ENCODE results near the gene GPC2. TPM values are rescaled to one million over a fixed set of nuclear protein-coding genes. Genes with fewer than 3 reads are reported as not detected.
A peak's percentile ranks its signal among the peaks of the same experiment; 100 is the strongest.
"Not testable (repeated sequence)": the region's sequence is repeated elsewhere in the genome, so short reads cannot be mapped to it uniquely, and the experiment has no call there.

GPC2 gene
- polyA plus RNA-seq, 2 of the 4 experiments (the other 2 are of a cell fraction): 1.1 to 2.9 TPM

- FAIRE-seq (no peak), DNase-seq (ENCODE audit: low read depth in 1 of 2, low spot score in 1 of 2) (no peak), ATAC-seq (no peak)
- Histone ChIP-seq H3K4me2 (no peak overlapping the region), H3K9me3 (no peaks in the 10 kb centered on the region), H3K4me1 (no peaks in the 10 kb centered on the region), H3K27ac (no peak overlapping the region), H3K4me3 (no peak overlapping the region)
- ChIA-PET CTCF (interaction anchor here (0.9 to 1.2 kb wide), 4 partner anchors 14 to 74 kb away, joined by 3 to 4 read pairs (median 4); no protein-coding TSS in a partner anchor), POLR2A (no interaction called here)
- TF ChIP-seq, protein P1, sequence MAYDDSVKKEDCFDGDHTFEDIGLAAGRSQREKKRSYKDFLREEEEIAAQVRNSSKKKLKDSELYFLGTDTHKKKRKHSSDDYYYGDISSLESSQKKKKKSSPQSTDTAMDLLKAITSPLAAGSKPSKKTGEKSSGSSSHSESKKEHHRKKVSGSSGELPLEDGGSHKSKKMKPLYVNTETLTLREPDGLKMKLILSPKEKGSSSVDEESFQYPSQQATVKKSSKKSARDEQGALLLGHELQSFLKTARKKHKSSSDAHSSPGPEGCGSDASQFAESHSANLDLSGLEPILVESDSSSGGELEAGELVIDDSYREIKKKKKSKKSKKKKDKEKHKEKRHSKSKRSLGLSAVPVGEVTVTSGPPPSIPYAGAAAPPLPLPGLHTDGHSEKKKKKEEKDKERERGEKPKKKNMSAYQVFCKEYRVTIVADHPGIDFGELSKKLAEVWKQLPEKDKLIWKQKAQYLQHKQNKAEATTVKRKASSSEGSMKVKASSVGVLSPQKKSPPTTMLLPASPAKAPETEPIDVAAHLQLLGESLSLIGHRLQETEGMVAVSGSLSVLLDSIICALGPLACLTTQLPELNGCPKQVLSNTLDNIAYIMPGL (CRISPR knock-in tag; IDR thresholded peaks at IDR 0.05; ENCODE audit: borderline replicate concordance): no peak
- TF ChIP-seq HOXB5 (CRISPR knock-in tag; IDR thresholded peaks at IDR 0.05) (no peak), MAFK (IDR thresholded peaks at IDR 0.05; ENCODE audit: partially characterized antibody) (no peak), GATA3 (IDR thresholded peaks at IDR 0.05; ENCODE audit: borderline replicate concordance) (no peak), SMC3 (IDR thresholded peaks at IDR 0.05) (no peak)
- WGBS (ENCODE audit: missing lambda C conversion rate): 81% methylated on average over 9 of the region's 9 CpGs
Observed at GRCh38 chr7:100204454-100204853, 27.3 kb upstream of the GPC2 start.

GRCh38 chr7:100200693-100201092, 23.5 kb upstream of the GPC2 start:
- no peak for TF ChIP-seq EP300 (IDR thresholded peaks at IDR 0.05)
- H3K4me3 ChIP-seq: no peak overlapping the region
- no peak for DNase-seq (ENCODE audit: low read depth in 1 of 2, low spot score in 1 of 2)
- H3K4me1 ChIP-seq: no peaks in the 10 kb centered on the region
- no peaks in the 10 kb centered on the region for H3K9me3 ChIP-seq
- 0 out of 6 replicates have a peak, but pooled peaks of 1 of the 2 experiments have one; percentile 30 for ATAC-seq
- ChIA-PET POLR2A (no interaction called here), CTCF (interaction anchor here (1.3 to 5.3 kb wide), 5 partner anchors 12 to 207 kb away, joined by 3 to 29 read pairs (median 5); partner anchors contain the start of gene GAL3ST4)
- no peak for FAIRE-seq
- no peak overlapping the region for H3K4me2 ChIP-seq
- 77% methylated on average over 10 of the region's 11 CpGs for WGBS (ENCODE audit: missing lambda C conversion rate)
- H3K27ac ChIP-seq: no peak overlapping the region

DNA sequence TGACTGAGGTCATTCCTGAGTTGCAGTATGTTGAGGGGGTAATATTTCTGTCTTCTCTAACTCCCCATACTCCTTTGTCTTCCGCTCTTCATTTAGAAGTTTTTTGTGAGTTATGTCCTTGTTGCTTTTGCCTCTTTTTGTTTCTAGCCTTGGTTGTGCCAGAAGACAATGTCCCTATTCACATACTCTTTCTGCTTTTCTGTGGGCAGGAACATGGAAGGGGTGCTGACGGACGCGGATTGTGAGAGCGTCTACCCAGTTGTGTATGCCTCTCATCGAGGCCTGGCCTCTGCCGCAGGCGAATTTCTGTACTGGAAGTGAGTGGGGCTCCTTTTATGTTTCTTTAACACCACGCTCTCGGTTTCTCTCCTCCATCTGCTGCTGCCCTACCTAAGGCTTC, 21.1 kb upstream of the GPC2 start:
- no peaks in the 10 kb centered on the region for H3K9me3 ChIP-seq
- H3K27ac ChIP-seq: no peak overlapping the region
- TF ChIP-seq KDM1A (IDR thresholded peaks at IDR 0.05; ENCODE audit: low read depth): no peak
- no peak for TF ChIP-seq REST (IDR thresholded peaks at IDR 0.05)
- no peak overlapping the region for H3K4me2 ChIP-seq
- ChIA-PET CTCF (interaction anchor here (1.0 to 1.3 kb wide), 3 partner anchors 15 to 210 kb away, joined by 3 read pairs; no protein-coding TSS in a partner anchor), POLR2A (no interaction called here)
- 90% methylated on average over 10 of the region's 10 CpGs for WGBS (ENCODE audit: missing lambda C conversion rate)
- H3K4me1 ChIP-seq: no peaks in the 10 kb centered on the region
- DNase-seq (ENCODE audit: low read depth in 1 of 2, low spot score in 1 of 2) (no peak), FAIRE-seq (no peak), ATAC-seq (no peak)
- H3K4me3 ChIP-seq: no peak overlapping the region

DNA sequence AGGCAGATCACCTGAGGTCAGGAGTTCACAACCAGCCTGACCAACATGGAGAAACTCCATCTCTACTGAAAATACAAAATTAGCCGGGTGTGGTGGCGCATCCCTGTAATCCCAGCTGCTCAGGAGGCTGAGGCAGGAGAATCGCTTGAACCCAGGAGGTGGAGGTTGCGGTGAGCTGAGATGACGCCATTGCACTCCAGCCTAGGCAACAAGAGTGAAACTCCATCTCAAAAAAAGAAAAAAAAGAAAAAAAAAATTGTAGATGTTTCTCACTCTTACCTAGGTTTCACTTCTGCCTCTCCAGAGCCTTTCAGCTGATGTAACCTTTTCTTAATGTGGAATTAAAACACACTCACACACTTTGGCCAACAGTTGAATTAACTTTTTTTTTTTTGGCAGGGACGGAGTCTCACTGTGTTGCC, 18.7 kb upstream of the GPC2 start:
- POLR2A ChIA-PET; DNase-seq (ENCODE audit: low read depth in 1 of 2, low spot score in 1 of 2); FAIRE-seq; H3K4me3 ChIP-seq; H3K4me2 ChIP-seq; H3K4me1 ChIP-seq; H3K27ac ChIP-seq; H3K9me3 ChIP-seq; ATAC-seq: not testable (repeated sequence)
- WGBS (ENCODE audit: missing lambda C conversion rate): 88% methylated on average over 6 of the region's 6 CpGs
- CTCF ChIA-PET: interaction anchor here (0.7 to 2.1 kb wide), 2 partner anchors 63 to 510 kb away, joined by 3 to 11 read pairs; no protein-coding TSS in a partner anchor

DNA sequence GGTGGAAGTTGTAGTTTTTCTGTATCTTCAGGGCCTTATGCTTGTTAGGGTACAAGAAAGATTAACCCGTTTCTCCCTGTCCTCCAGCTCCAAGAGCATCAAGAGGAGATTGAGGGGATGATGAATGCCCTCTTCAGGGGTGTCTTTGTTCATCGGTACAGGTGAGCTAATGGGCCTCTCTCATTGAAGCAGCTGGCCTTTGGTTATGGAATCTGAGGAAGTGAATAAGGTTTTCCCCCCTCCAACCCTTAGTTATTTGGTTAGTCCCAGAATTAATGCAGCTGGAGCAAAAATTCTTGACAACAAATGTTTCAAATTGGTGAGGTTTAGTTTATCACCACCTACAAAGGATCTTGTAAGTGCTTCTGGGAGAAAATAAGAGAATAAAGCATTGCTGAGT, 18.0 kb upstream of the GPC2 start:
- ChIA-PET POLR2A (no interaction called here), CTCF (interaction anchor here (0.9 to 2.1 kb wide), 4 partner anchors 9 to 62 kb away, joined by 3 to 11 read pairs (median 6); no protein-coding TSS in a partner anchor)
- ATAC-seq (no peak), DNase-seq (ENCODE audit: low read depth in 1 of 2, low spot score in 1 of 2) (no peak), FAIRE-seq (no peak)
- Histone ChIP-seq H3K4me2 (no peak overlapping the region), H3K4me3 (no peak overlapping the region), H3K9me3 (no peaks in the 10 kb centered on the region), H3K27ac (no peak overlapping the region), H3K4me1 (peaks cover 2% of the 10 kb centered on the region; the same call in 2 of the 3 replicates)
- no peak for TF ChIP-seq CBX2 (IDR thresholded peaks at IDR 0.05; ENCODE audit: borderline replicate concordance, low read depth)
- TF ChIP-seq MAZ (IDR thresholded peaks at IDR 0.05; ENCODE audit: borderline replicate concordance, low read depth, low read length): no peak
- TF ChIP-seq ESRRA (IDR thresholded peaks at IDR 0.05; ENCODE audit: borderline replicate concordance, low read length): no peak
- TF ChIP-seq CHD2 (IDR thresholded peaks at IDR 0.05; ENCODE audit: low read length, partially characterized antibody): no peak
- TF ChIP-seq ATOH8 (CRISPR knock-in tag; IDR thresholded peaks at IDR 0.05; ENCODE audit: low read depth): no peak
- TF ChIP-seq FOSB (CRISPR knock-in tag; IDR thresholded peaks at IDR 0.05): no peak
- 68% methylated on average over 2 of the region's 2 CpGs for WGBS (ENCODE audit: missing lambda C conversion rate)
